ENCODE measurements around the gene VSTM2B. TPM values are rescaled to one million over a fixed set of nuclear protein-coding genes. Genes with fewer than 3 reads are reported as not detected.

Gene VSTM2B
- total RNA-seq, 1 experiment from 2014 or later: 0.31 TPM

DNA sequence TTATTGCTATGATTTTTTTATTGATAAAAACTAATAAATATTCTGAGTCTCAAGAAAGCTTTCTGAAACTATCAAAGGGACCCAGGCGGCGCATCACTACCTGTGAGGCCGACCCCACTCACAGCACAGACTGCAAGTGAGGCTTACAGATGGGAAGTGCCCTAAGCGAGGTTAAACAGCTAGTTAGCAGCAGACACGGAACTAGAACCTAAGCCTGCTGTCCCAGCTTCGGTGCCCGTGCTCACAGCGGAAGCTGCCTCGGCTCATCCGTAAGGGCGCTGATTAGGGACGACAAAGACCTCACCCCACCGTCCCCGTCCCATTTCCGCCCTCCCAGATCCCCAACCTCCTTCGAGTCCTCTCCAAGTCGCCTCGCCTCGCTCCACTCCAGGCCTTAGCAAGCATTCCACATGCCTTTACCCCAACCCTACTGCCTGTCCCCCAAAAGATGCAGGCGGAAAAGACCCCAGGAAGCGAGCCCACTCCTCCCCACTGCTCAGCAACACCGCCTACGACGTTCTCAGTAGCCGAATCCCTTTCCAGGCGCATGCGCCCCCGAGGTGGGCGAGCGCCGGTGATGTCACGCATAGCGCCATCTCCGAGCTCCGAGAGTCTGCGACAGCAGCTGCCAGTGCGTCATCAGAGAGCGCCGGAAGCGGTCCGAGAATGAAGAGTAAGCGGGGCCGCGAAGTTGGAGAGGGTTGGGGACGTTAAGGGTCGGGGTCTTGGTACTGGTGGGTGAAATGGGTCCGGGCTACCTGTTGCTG, 80.0 kb downstream of the VSTM2B start, which contains the start of gene POP4:
TSS of gene POP4 (plus strand) at position 631 of the 767 bp plus-strand sequence. CDS start at position 667, 36 bp downstream.
- Histone ChIP-seq H3K14ac (ENCODE audit: insufficient read depth, low read length) (peak within 1 kb of the TSS; percentile 77), H2BK12ac (ENCODE audit: insufficient read length, low read depth, low read length) (no peak within 1 kb of the TSS), H3K27ac (ENCODE audit: insufficient read length, low read depth, low read length) (peak within 1 kb of the TSS; percentile 55), H2AFZ (ENCODE audit: low read length) (no peak within 1 kb of the TSS), H3K18ac (ENCODE audit: insufficient read length, low read depth, low read length) (peak within 1 kb of the TSS; percentile 82), H3K79me1 (ENCODE audit: insufficient read depth, low read depth, low read length, poor library complexity, severe bottlenecking) (peaks cover 2% of the 10 kb centered on the region), H3T11ph (ENCODE audit: low read length) (no peak within 1 kb of the TSS), H2BK5ac (ENCODE audit: insufficient read length, low read length) (peak within 1 kb of the TSS; percentile 14), H3K4me2 (ENCODE audit: insufficient read depth, insufficient read length, low read length) (peak within 1 kb of the TSS; percentile 64), H3K56ac (ENCODE audit: insufficient read length, low read depth, low read length) (no peak within 1 kb of the TSS), H3K4me1 (ENCODE audit: insufficient read depth, low read length) (no peaks in the 10 kb centered on the region), H4K20me1 (ENCODE audit: control insufficient read depth, insufficient read depth, insufficient read length) (no peaks in the 10 kb centered on the region), H3K9me3 (ENCODE audit: control insufficient read depth, low read depth, low read length) (no peaks in the 10 kb centered on the region), H2BK20ac (ENCODE audit: low read depth, low read length, poor library complexity, severe bottlenecking) (no peak within 1 kb of the TSS), H3K9ac (ENCODE audit: extremely low read depth, insufficient read length, low read length) (peak within 1 kb of the TSS; percentile 86), H4K8ac (replicated peaks; ENCODE audit: insufficient read length, low read depth, low read length) (no peak within 1 kb of the TSS), H3K79me2 (ENCODE audit: insufficient read depth, low read length) (no peaks in the 10 kb centered on the region), H2AK5ac (ENCODE audit: insufficient read length, low read length) (no peak within 1 kb of the TSS), H4K5ac (ENCODE audit: insufficient read length, low read depth, low read length) (peak within 1 kb of the TSS; percentile 39), H2BK120ac (ENCODE audit: low read depth, low read length, poor library complexity, severe bottlenecking) (peak within 1 kb of the TSS; percentile 28), H3K23ac (ENCODE audit: insufficient read length, low read depth, low read length) (no peak within 1 kb of the TSS), H3K4ac (ENCODE audit: low read depth, low read length) (no peak within 1 kb of the TSS; the same call in 1 of the 2 replicates), H3K27me3 (ENCODE audit: insufficient read depth, low read length) (no peaks in the 10 kb centered on the region), H3K23me2 (ENCODE audit: insufficient read length, low read depth, low read length, poor library complexity, severe bottlenecking) (peaks cover 5% of the 10 kb centered on the region), H4K91ac (ENCODE audit: insufficient read length, low read depth, low read length) (no peak within 1 kb of the TSS), H2BK15ac (ENCODE audit: low read depth, low read length) (no peak within 1 kb of the TSS)
- H3K36me3 Mint-ChIP-seq (ENCODE audit: insufficient read depth in 1 of 3, low read depth in 3 of 3): peaks cover 2 to 19% (median 13%) of the 10 kb centered on the region in 3 experiments; a peak in 6 of 7 replicates
- peak; percentile 97 for DNase-seq
- H3K4me1 Mint-ChIP-seq: peaks cover 14 to 18% of the 10 kb centered on the region in 2 experiments
- H3K27me3 Mint-ChIP-seq (ENCODE audit: low read depth): peaks cover 2% of the 10 kb centered on the region
- WGBS (ENCODE audit: extremely low coverage, insufficient read length, low lambda C conversion rate): no CpG with 5 or more reads among the region's 47 CpGs
- H3K27ac Mint-ChIP-seq: peak within 1 kb of the TSS; percentile 100
- H3K4me3 Mint-ChIP-seq: peak within 1 kb of the TSS; percentile 100
- TF ChIP-seq, protein P1, sequence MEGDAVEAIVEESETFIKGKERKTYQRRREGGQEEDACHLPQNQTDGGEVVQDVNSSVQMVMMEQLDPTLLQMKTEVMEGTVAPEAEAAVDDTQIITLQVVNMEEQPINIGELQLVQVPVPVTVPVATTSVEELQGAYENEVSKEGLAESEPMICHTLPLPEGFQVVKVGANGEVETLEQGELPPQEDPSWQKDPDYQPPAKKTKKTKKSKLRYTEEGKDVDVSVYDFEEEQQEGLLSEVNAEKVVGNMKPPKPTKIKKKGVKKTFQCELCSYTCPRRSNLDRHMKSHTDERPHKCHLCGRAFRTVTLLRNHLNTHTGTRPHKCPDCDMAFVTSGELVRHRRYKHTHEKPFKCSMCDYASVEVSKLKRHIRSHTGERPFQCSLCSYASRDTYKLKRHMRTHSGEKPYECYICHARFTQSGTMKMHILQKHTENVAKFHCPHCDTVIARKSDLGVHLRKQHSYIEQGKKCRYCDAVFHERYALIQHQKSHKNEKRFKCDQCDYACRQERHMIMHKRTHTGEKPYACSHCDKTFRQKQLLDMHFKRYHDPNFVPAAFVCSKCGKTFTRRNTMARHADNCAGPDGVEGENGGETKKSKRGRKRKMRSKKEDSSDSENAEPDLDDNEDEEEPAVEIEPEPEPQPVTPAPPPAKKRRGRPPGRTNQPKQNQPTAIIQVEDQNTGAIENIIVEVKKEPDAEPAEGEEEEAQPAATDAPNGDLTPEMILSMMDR (conservative IDR thresholded peaks at IDR 0.05): no peak
- H3K9me3 Mint-ChIP-seq: peaks cover 0 to 2% of the 10 kb centered on the region in 2 experiments; a peak in 1 of 5 replicates
